Mucosa of descending colon (tissue), 3 donors: ENCODE measurements around the gene MRM1. TPM values are rescaled to one million over a fixed set of nuclear protein-coding genes. Genes with fewer than 3 reads are reported as not detected.
A peak's percentile ranks its signal among the peaks of the same experiment; 100 is the strongest.

Experiments
- ATAC-seq: fragments of 200-7000 bp; cut with Tn5 transposase; one replicate; pipeline ENCODE4 v1.9.1; 2020; ENCODE audit warnings: mild to moderate bottlenecking, moderate library complexity
- DNase-seq, 3 donors: peaks; one replicate each; pipeline ENCODE4 v3.0.0-alpha.2; 2020
- H3K36me3 ChIP-seq: fragments of 200-600 bp; one replicate; pipeline ENCODE4 v1.8.0; 2021; ENCODE audit warnings: low read depth, mild to moderate bottlenecking
- H3K4me1 ChIP-seq: fragments of 200-600 bp; one replicate; pipeline ENCODE4 v1.8.0; 2021; ENCODE audit warnings: low read depth, mild to moderate bottlenecking
- H3K4me3 ChIP-seq: fragments of 200-600 bp; one replicate; pipeline ENCODE4 v1.8.0; 2021; ENCODE audit warnings: mild to moderate bottlenecking
- H3K9me3 ChIP-seq: fragments of 200-600 bp; one replicate; pipeline ENCODE4 v1.8.0; 2021; ENCODE audit warnings: mild to moderate bottlenecking
- CTCF ChIP-seq: fragments of 200-600 bp; IDR thresholded peaks from one replicate; pipeline ENCODE4 v1.8.0; 2022; ENCODE audit warnings: antibody characterized with exemption, mild to moderate bottlenecking
- intact Hi-C, 2 donors: fragments of 100-400 bp; cut with DNase I in 1 of 2; cut with micrococcal nuclease in 1 of 2; formaldehyde crosslinking; loops; one replicate each; pipeline versions ENCODE4 v1.11.0 to v1.11.1; 2022; cut with DNase I, micrococcal nuclease
- total RNA-seq, 3 donors: library from RNA; stranded (reverse); fragmentation: NEBNext Ultra II Directional in 2 of 3; extraction: Animal tissue kit (Norgen Biotek cat#: 25700) in 2 of 3; gene quantifications; one replicate each; pipeline versions ENCODE4 v1.2.1 to v1.2.4, GENCODE V29; 2021 to 2023
- donor health status: DM: no; HTN: no; CAD: no; lungs with moderate emphysema.
- donor health status: DM: no; HTN: no; CAD: no.
- donor health status: DM: no; HTN: yes; CAD: no.

Gene MRM1
- total RNA-seq, 3 donors from 2014 or later, result 8.2 to 12.8 (median 8.3) TPM

GRCh38 chr17:36653856-36654255, 52.5 kb downstream of the MRM1 start:
- no peaks in the 10 kb centered on the region for H3K36me3 ChIP-seq
- H3K9me3 ChIP-seq, result no peaks in the 10 kb centered on the region
- no peak for DNase-seq
- intact Hi-C loops, result no loop called here
- ATAC-seq, result no peak
- peaks cover 8% of the 10 kb centered on the region for H3K4me1 ChIP-seq
- no peak overlapping the region for H3K4me3 ChIP-seq
- TF ChIP-seq CTCF, result no peak

GRCh38 chr17:36655726-36656125, 54.3 kb downstream of the MRM1 start:
- intact Hi-C loops, result no loop called here
- TF ChIP-seq CTCF, result no peak

GRCh38 chr17:36657390-36657762, 56.0 kb downstream of the MRM1 start:
- ATAC-seq, result no peak
- Histone ChIP-seq H3K36me3 (no peaks in the 10 kb centered on the region), H3K9me3 (no peaks in the 10 kb centered on the region), H3K4me1 (peaks cover 8% of the 10 kb centered on the region), H3K4me3 (no peak overlapping the region)
- TF ChIP-seq CTCF, result no peak
- intact Hi-C loops, result no loop called here
- no peak for DNase-seq

More at GRCh38 chr17:36655726-36656125, 54.3 kb downstream of the MRM1 start:
- no peak for DNase-seq
- ATAC-seq, result no peak
- no peaks in the 10 kb centered on the region for H3K36me3 ChIP-seq
- H3K9me3 ChIP-seq, result no peaks in the 10 kb centered on the region
- H3K4me3 ChIP-seq, result no peak overlapping the region
- peaks cover 8% of the 10 kb centered on the region for H3K4me1 ChIP-seq

GRCh38 chr17:36657763-36658490, 56.5 kb downstream of the MRM1 start:
- intact Hi-C loops, result no loop called here
- Histone ChIP-seq H3K9me3 (no peaks in the 10 kb centered on the region), H3K4me1 (peaks cover 8% of the 10 kb centered on the region), H3K36me3 (no peaks in the 10 kb centered on the region), H3K4me3 (no peak overlapping the region)
- DNase-seq, result peak; percentile 54 to 63 (median 57)
- no peak for TF ChIP-seq CTCF
- ATAC-seq, result peak; percentile 70

Other genes starting within 250 kb of the MRM1 start
- not detected for gene TBC1D3H, start 213.1 kb upstream of the MRM1 start, total RNA-seq
- 10 to 100 TPM; 19.8 to 28.0 (median 21.2) TPM for gene ZNHIT3, start 114.9 kb upstream of the MRM1 start, total RNA-seq
- gene MYO19, start 66.7 kb upstream of the MRM1 start, total RNA-seq, result 100 to 1,000 TPM in 1 of 3 donors, 10 to 100 TPM in 2; 67.5 to 103 (median 93.4) TPM
- gene PIGW, start 66.6 kb upstream of the MRM1 start, total RNA-seq, result 10 to 100 TPM in 1 of 3 donors, 1 to 10 TPM in 2; 4.6 to 10.2 (median 7.0) TPM
- gene GGNBP2, start 56.7 kb upstream of the MRM1 start, total RNA-seq, result 10 to 100 TPM; 80.4 to 93.4 (median 90.7) TPM
- 100 to 1,000 TPM; 146 to 295 (median 162) TPM for gene DHRS11, start 9.7 kb upstream of the MRM1 start, total RNA-seq